Measurements from ENCODE around the gene HOXB6. TPM values are rescaled to one million over a fixed set of nuclear protein-coding genes. Genes with fewer than 3 reads are reported as not detected.

Gene HOXB6
- total RNA-seq, 1 experiment from 2014 or later: 19.8 TPM

GRCh38 chr17:48549914-48550501 is 54.8 kb downstream of the HOXB6 start:
- peaks cover 28% of the 10 kb centered on the region for H3K36me3 ChIP-seq (ENCODE audit: insufficient read depth, low read length, poor library complexity, severe bottlenecking)
- no peak overlapping the region for H3K27ac ChIP-seq (ENCODE audit: low read depth, low read length, poor library complexity, severe bottlenecking)
- BruUV-seq (replicated peaks): no TSS peak
- intact Hi-C loops (cut with micrococcal nuclease; ENCODE audit: unreplicated experiment): no loop called here
- no peak for DNase-seq (ENCODE audit: low spot score)
- no peaks in the 10 kb centered on the region for H3K9me3 ChIP-seq (ENCODE audit: low read depth, low read length, poor library complexity, severe bottlenecking)
- H3K4me3 ChIP-seq (ENCODE audit: low read depth, low read length, poor library complexity, severe bottlenecking): no peak overlapping the region
- H3K4me1 ChIP-seq (ENCODE audit: insufficient read depth, low read length, poor library complexity, severe bottlenecking): peaks cover 62% of the 10 kb centered on the region
- ChIA-PET POLR2A (ENCODE audit: low non-redundant PET) (no interaction called here), CTCF (no interaction called here)
- H3K27me3 ChIP-seq (replicated peaks; ENCODE audit: insufficient read depth, low read depth, low read length, poor library complexity): no peaks in the 10 kb centered on the region
- TF ChIP-seq EZH2 (IDR thresholded peaks at IDR 0.05; ENCODE audit: borderline replicate concordance, low read depth, low read length, poor library complexity, severe bottlenecking) (no peak), CTCF (conservative IDR thresholded peaks at IDR 0.05; ENCODE audit: low read depth, low read length) (no peak)

- TF ChIP-seq EZH2 (IDR thresholded peaks at IDR 0.05; ENCODE audit: borderline replicate concordance, low read depth, low read length, poor library complexity, severe bottlenecking): no peak
- no peak for TF ChIP-seq CTCF (conservative IDR thresholded peaks at IDR 0.05; ENCODE audit: low read depth, low read length)
- Histone ChIP-seq H3K4me1 (ENCODE audit: insufficient read depth, low read length, poor library complexity, severe bottlenecking) (peaks cover 58% of the 10 kb centered on the region), H3K27ac (ENCODE audit: low read depth, low read length, poor library complexity, severe bottlenecking) (peak overlapping the region; percentile 95), H3K36me3 (ENCODE audit: insufficient read depth, low read length, poor library complexity, severe bottlenecking) (peaks cover 28% of the 10 kb centered on the region), H3K4me3 (ENCODE audit: low read depth, low read length, poor library complexity, severe bottlenecking) (no peak overlapping the region), H3K27me3 (replicated peaks; ENCODE audit: insufficient read depth, low read depth, low read length, poor library complexity) (no peaks in the 10 kb centered on the region), H3K9me3 (ENCODE audit: low read depth, low read length, poor library complexity, severe bottlenecking) (no peaks in the 10 kb centered on the region)
- CTCF ChIA-PET: no interaction called here
- POLR2A ChIA-PET (ENCODE audit: low non-redundant PET): no interaction called here
- no peak for DNase-seq (ENCODE audit: low spot score)
- no TSS peak for BruUV-seq (replicated peaks)
- intact Hi-C loops (cut with micrococcal nuclease; ENCODE audit: unreplicated experiment): no loop called here
Observed at GRCh38 chr17:48549281-48549630, 55.5 kb downstream of the HOXB6 start.

- Histone ChIP-seq H3K36me3 (ENCODE audit: insufficient read depth, low read length, poor library complexity, severe bottlenecking) (peaks cover 28% of the 10 kb centered on the region), H3K4me1 (ENCODE audit: insufficient read depth, low read length, poor library complexity, severe bottlenecking) (peaks cover 52% of the 10 kb centered on the region), H3K27me3 (replicated peaks; ENCODE audit: insufficient read depth, low read depth, low read length, poor library complexity) (no peaks in the 10 kb centered on the region), H3K9me3 (ENCODE audit: low read depth, low read length, poor library complexity, severe bottlenecking) (no peaks in the 10 kb centered on the region), H3K27ac (ENCODE audit: low read depth, low read length, poor library complexity, severe bottlenecking) (peak overlapping the region; percentile 95), H3K4me3 (ENCODE audit: low read depth, low read length, poor library complexity, severe bottlenecking) (no peak overlapping the region)
- no peak for TF ChIP-seq EZH2 (IDR thresholded peaks at IDR 0.05; ENCODE audit: borderline replicate concordance, low read depth, low read length, poor library complexity, severe bottlenecking)
- no peak for TF ChIP-seq CTCF (conservative IDR thresholded peaks at IDR 0.05; ENCODE audit: low read depth, low read length)
- ChIA-PET CTCF (no interaction called here), POLR2A (ENCODE audit: low non-redundant PET) (no interaction called here)
- intact Hi-C loops (cut with micrococcal nuclease; ENCODE audit: unreplicated experiment): no loop called here
- no TSS peak for BruUV-seq (replicated peaks)
- no peak for DNase-seq (ENCODE audit: low spot score)
Observed at GRCh38 chr17:48548523-48549280, 56.1 kb downstream of the HOXB6 start.
